ENCODE data around the gene CILP.

- TF ChIP-seq CTCF (IDR thresholded peaks at IDR 0.05) (no peak), POLR2A (IDR thresholded peaks at IDR 0.05) (no peak), POLR2AphosphoS5 (IDR thresholded peaks at IDR 0.05) (no peak)
These were observed 1.3 kb downstream of the CILP start for GRCh38 chr15:65209701-65210643.

Data from prostate gland (tissue), 2 donors.